Measurements from ENCODE around the gene BOD1. TPM values are rescaled to one million over a fixed set of nuclear protein-coding genes. Genes with fewer than 3 reads are reported as not detected.

Gene BOD1
- total and polyA plus RNA-seq, 4 donors = 23.3 to 63.1 (median 35.9) TPM

GRCh38 chr5:173623789-173624188, 7.3 kb upstream of the BOD1 start:
- no peaks in the 10 kb centered on the region for H3K36me3 ChIP-seq (ENCODE audit: control insufficient read depth in 4 of 4, insufficient read depth in 4 of 4, low read length in 4 of 4)
- ATAC-seq (ENCODE audit: insufficient read depth, low FRiP score) (no peak), DNase-seq (no peak)
- no peak overlapping the region for H3K27ac ChIP-seq (ENCODE audit: low read depth in 1 of 2, low read length in 1 of 2)
- no peaks in the 10 kb centered on the region for H3K9me3 ChIP-seq (ENCODE audit: control insufficient read depth in 4 of 4, insufficient read depth in 3 of 4, low read length in 3 of 4)
- 94 to 100% methylated on average over 1 of the region's 1 CpG for WGBS, 2 donors
- TF ChIP-seq CTCF (IDR thresholded peaks at IDR 0.05; ENCODE audit: control extremely low read depth, extremely low read depth) = no peak
- H3K9ac ChIP-seq (ENCODE audit: insufficient read depth in 1 of 2, low read length in 2 of 2) = no peak overlapping the region
- H3K27me3 ChIP-seq (ENCODE audit: control insufficient read depth in 3 of 3, insufficient read depth in 3 of 3, low read length in 2 of 3) = no peaks in the 10 kb centered on the region
- H3K4me1 ChIP-seq (ENCODE audit: control insufficient read depth in 5 of 5, insufficient read depth in 5 of 5, low read length in 5 of 5) = peaks cover 0 to 9% (median 0%) of the 10 kb centered on the region in 5 donors
- H3K4me3 ChIP-seq = no peak overlapping the region

GRCh38 chr5:173623296-173623771, 6.9 kb upstream of the BOD1 start:
- no peak for TF ChIP-seq CTCF (IDR thresholded peaks at IDR 0.05; ENCODE audit: control extremely low read depth, extremely low read depth)
- H3K9ac ChIP-seq (ENCODE audit: insufficient read depth in 1 of 2, low read length in 2 of 2) = no peak overlapping the region
- no peaks in the 10 kb centered on the region for H3K36me3 ChIP-seq (ENCODE audit: control insufficient read depth in 4 of 4, insufficient read depth in 4 of 4, low read length in 4 of 4)
- H3K4me3 ChIP-seq = no peak overlapping the region
- H3K4me1 ChIP-seq (ENCODE audit: control insufficient read depth in 5 of 5, insufficient read depth in 5 of 5, low read length in 5 of 5) = peaks cover 0 to 9% (median 0%) of the 10 kb centered on the region in 5 donors
- H3K27me3 ChIP-seq (ENCODE audit: control insufficient read depth in 3 of 3, insufficient read depth in 3 of 3, low read length in 2 of 3) = no peaks in the 10 kb centered on the region
- DNase-seq (no peak), ATAC-seq (ENCODE audit: insufficient read depth, low FRiP score) (no peak)
- no peak overlapping the region for H3K27ac ChIP-seq (ENCODE audit: low read depth in 1 of 2, low read length in 1 of 2)
- H3K9me3 ChIP-seq (ENCODE audit: control insufficient read depth in 4 of 4, insufficient read depth in 3 of 4, low read length in 3 of 4) = no peaks in the 10 kb centered on the region
- WGBS, 2 donors = 89 to 95% methylated on average over 10 of the region's 10 CpGs

GRCh38 chr5:173622183-173623047, 6.0 kb upstream of the BOD1 start:
- no peaks in the 10 kb centered on the region for H3K9me3 ChIP-seq (ENCODE audit: control insufficient read depth in 4 of 4, insufficient read depth in 3 of 4, low read length in 3 of 4)
- no peak for TF ChIP-seq CTCF (IDR thresholded peaks at IDR 0.05; ENCODE audit: control extremely low read depth, extremely low read depth)
- peaks cover 0 to 6% (median 0%) of the 10 kb centered on the region in 5 donors for H3K4me1 ChIP-seq (ENCODE audit: control insufficient read depth in 5 of 5, insufficient read depth in 5 of 5, low read length in 5 of 5)
- no peaks in the 10 kb centered on the region for H3K36me3 ChIP-seq (ENCODE audit: control insufficient read depth in 4 of 4, insufficient read depth in 4 of 4, low read length in 4 of 4)
- ATAC-seq (ENCODE audit: insufficient read depth, low FRiP score) (no peak), DNase-seq (no peak)
- H3K4me3 ChIP-seq = no peak overlapping the region
- H3K9ac ChIP-seq (ENCODE audit: insufficient read depth in 1 of 2, low read length in 2 of 2) = no peak overlapping the region
- H3K27me3 ChIP-seq (ENCODE audit: control insufficient read depth in 3 of 3, insufficient read depth in 3 of 3, low read length in 2 of 3) = no peaks in the 10 kb centered on the region
- no peak overlapping the region for H3K27ac ChIP-seq (ENCODE audit: low read depth in 1 of 2, low read length in 1 of 2)
- WGBS, 2 donors = 88 to 94% methylated on average over 18 to 19 of the region's 19 CpGs

Measured in lung (tissue), 12 donors.